GM19043 (cell line): ENCODE data around the gene CDK5R2.
A peak's percentile ranks its signal among the peaks of the same experiment; 100 is the strongest.

ENCODE experiments used
- ATAC-seq: cut with Tn5 transposase; IDR thresholded peaks from one replicate; pipeline ENCODE4 v1.9.1; 2021; ENCODE audit warnings: low read depth; ENCODE audit not compliant: unreplicated experiment

CDK5R2 gene

GRCh38 chr2:218961651-218962570 lies 2.4 kb downstream of the CDK5R2 start:
- no peak for ATAC-seq

GRCh38 chr2:218962859-218963492 lies 3.5 kb downstream of the CDK5R2 start:
- no peak for ATAC-seq

- no peak for ATAC-seq
These were observed 4.1 kb downstream of the CDK5R2 start for GRCh38 chr2:218963601-218964000.

GRCh38 chr2:218964041-218964771 lies 4.7 kb downstream of the CDK5R2 start:
- ATAC-seq: no peak

- no peak for ATAC-seq
These were observed 11.4 kb downstream of the CDK5R2 start for GRCh38 chr2:218970894-218971293.

- ATAC-seq: no peak
These were observed 15.8 kb downstream of the CDK5R2 start for GRCh38 chr2:218975060-218975777.

- ATAC-seq: peak; percentile 79
These were observed 20.6 kb downstream of the CDK5R2 start for GRCh38 chr2:218979846-218980734.

- no peak for ATAC-seq
These were observed 21.4 kb downstream of the CDK5R2 start for GRCh38 chr2:218980735-218981389.

- no peak for ATAC-seq
These were observed 22.0 kb downstream of the CDK5R2 start for GRCh38 chr2:218981390-218981880.

- no peak for ATAC-seq
These were observed 22.6 kb downstream of the CDK5R2 start for GRCh38 chr2:218981881-218982585.

- no peak for ATAC-seq
These were observed 23.3 kb downstream of the CDK5R2 start for GRCh38 chr2:218982586-218983262.

GRCh38 chr2:218983263-218983933 lies 23.9 kb downstream of the CDK5R2 start:
- no peak for ATAC-seq

- no peak for ATAC-seq
These were observed 24.4 kb downstream of the CDK5R2 start for GRCh38 chr2:218983934-218984238.

- no peak for ATAC-seq
These were observed 25.0 kb downstream of the CDK5R2 start for GRCh38 chr2:218984239-218985020.

GRCh38 chr2:218985021-218985324 lies 25.5 kb downstream of the CDK5R2 start, which contains the start of gene FEV:
Gene FEV, minus strand, starts transcription at chr2:218985184. Its CDS starts 109 bp downstream, at chr2:218985075.
- no peak for ATAC-seq

- ATAC-seq: no peak
These were observed 26.0 kb downstream of the CDK5R2 start for GRCh38 chr2:218985325-218986091.
